ENCODE data around the gene GATAD1.

- TF ChIP-seq CTCF (IDR thresholded peaks at IDR 0.05) (no peak), POLR2AphosphoS5 (IDR thresholded peaks at IDR 0.05) (no peak), POLR2A (IDR thresholded peaks at IDR 0.05) (no peak), EP300 (IDR thresholded peaks at IDR 0.05) (no peak)
Observed at GRCh38 chr7:92466682-92467081, 19.4 kb downstream of the GATAD1 start.
